GM12801 (cell line): ENCODE data around the gene RHOB.

ENCODE experiments used
- TF ChIP-seq, protein P1 (sequence below): IDR thresholded peaks from one replicate; pipeline ENCODE4 v1.5.1; 2011; ENCODE audit warnings: control low read depth; ENCODE audit not compliant: insufficient read length; ENCODE audit errors: extremely low read depth

The RHOB gene

DNA sequence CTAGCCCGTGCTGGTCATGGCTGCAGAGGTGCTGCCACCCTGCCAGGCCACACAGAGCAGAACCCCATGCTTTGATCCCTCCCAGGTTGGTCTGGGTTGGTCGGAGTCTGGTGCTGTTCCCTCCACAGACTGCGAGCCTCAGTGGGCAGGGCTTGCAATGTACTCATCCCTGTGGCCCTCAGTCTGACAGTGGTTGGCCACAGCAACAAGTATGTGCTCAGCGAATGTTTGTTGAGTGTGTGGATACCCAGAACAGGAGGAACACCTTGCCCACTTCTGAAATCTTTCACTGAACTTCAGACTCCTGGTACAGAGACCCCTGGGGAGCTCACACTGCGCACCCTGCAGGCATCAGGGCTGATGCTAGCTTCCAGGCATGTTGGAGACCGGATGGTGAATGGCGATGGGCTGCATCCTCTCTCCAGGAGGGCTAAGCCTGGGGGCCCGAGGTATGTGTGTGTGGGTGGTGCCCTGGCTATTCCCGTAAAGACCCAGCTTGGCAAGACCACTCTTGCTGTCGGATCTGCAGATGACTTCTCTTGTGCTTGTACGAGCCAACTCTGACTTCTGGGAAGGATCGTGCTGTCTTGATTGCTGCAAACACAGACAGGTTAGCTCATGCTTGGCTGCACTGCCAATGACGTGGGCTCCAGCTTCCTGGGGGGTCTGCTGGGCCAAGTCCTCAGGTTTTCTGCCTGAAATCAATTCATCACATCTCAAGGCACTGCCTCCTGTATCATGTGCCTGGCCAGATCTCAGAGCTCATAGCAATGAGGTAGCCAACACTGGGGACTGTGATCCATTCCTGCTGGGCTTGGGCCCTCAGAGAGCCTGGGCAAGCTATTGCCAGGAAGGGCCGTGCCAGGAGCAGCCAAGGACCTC is 43.7 kb downstream of the RHOB start:
- TF ChIP-seq, protein P1, sequence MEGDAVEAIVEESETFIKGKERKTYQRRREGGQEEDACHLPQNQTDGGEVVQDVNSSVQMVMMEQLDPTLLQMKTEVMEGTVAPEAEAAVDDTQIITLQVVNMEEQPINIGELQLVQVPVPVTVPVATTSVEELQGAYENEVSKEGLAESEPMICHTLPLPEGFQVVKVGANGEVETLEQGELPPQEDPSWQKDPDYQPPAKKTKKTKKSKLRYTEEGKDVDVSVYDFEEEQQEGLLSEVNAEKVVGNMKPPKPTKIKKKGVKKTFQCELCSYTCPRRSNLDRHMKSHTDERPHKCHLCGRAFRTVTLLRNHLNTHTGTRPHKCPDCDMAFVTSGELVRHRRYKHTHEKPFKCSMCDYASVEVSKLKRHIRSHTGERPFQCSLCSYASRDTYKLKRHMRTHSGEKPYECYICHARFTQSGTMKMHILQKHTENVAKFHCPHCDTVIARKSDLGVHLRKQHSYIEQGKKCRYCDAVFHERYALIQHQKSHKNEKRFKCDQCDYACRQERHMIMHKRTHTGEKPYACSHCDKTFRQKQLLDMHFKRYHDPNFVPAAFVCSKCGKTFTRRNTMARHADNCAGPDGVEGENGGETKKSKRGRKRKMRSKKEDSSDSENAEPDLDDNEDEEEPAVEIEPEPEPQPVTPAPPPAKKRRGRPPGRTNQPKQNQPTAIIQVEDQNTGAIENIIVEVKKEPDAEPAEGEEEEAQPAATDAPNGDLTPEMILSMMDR = no peak

DNA sequence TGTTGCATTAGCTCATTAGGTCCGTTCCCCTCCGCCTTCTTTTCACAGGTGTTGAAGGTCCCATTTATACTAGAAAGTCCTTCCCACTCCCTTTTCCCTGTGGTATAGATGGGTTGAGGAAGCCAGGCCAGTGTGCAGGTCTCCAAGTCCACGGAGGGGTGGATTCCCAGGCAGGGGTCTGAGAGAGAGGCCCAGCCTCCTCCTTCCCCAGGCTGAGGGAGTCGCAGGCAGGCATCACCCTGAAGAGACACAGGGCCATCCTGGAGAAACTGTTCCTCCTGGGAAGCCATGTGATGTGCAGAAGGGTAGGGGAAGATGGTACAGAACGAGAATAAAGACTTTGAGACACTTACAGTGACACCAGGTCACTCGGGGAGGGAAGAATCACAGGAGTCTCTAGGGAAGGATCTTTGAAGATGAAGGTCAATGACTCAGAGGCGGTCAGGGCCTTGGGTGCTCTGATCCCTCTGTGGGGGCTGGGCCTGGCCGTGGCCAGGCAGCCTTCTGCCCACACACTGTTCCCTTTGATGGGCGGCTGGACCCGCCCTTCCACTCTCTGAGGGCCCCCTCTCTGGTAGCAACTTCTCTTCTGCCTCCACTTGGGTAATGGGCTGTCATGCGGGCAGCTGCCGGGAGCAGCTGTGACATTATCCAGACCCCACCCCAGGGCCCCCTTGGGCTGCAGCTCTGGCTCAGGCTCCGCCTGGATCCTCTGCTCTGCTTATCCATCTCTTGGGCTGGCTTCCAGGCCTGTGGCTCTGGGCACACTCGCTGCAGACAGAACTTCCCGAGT is 45.1 kb downstream of the RHOB start:
- TF ChIP-seq, protein P1 = no peak

DNA sequence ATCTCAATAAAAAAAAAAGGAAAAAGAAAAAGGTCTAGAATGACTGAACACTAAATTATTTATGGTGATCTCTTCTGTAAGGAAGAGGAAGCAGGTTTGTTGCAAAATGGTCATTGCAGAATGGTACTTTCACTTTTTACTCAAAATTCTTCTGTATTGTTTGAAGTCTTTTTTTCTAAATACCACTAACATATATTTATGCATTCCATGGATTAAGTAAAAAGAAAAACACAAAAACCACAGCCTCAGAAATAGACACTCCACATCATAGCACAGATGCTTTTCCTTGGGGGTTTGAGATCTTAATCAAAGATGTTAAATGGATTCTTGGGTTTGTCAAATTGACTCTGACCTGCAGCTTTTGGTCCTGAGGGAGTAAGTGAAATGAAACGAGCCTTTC is 47.4 kb downstream of the RHOB start:
- TF ChIP-seq, protein P1 = no peak

DNA sequence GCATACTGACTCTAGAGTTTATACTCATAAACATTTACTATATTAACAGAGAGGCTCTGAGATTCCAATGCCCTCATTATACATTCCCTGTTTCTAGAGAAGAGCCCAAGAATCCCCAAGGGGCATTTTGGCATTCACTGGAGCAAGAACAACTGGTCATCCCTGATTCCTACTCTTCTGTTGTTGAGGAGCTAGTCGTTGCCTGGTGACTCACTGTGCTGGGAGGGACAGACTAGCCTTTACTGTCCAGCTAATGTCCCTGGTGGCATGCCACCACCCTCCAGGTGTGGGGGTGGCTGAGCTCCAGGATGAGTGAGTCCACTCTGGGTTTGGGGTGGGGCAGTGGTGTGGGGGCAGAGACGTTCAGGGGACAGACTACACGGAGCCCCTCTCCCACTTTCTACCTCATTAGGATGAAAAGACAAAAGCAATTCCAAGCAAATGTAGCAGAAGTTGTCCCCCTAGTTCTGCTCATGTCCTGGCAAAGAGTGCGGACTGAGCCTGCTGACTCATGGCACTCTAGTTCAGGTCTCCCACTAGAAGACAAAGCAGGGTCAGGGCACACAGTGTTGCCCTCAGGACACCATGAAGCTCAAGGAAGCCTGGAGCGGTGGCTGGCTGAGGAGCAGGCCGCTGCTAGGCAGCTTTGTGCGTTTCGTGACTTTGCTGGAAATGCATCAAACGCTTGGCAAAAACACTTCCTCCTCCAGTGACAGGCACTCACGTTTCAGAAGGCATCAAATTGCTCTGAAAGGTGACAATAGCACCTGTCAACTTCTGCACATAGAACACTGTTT is 49.4 kb downstream of the RHOB start:
- TF ChIP-seq, protein P1 = no peak

DNA sequence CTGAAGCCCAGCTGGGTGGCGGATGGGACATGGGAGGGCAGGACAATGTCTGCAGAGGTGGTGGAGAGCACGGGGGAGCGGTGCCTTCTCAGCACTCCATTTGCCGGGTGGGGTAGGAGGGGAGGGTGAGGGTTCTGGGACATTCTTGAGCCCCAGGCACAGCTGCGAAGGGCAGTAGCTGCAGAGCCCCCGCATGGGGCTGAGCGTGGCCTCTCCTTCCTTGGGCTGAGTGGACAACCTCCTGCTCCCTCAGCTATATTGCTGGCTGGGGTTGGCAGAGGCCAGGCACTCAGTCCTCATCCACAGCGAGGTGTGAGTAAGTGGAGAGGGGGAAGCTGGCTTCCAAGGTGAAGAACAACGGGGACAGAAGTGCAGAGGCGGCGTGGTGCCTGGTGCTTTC is 50.1 kb downstream of the RHOB start:
- TF ChIP-seq, protein P1 = no peak
